Karpas-422 (cell line): ENCODE measurements around the gene CD8B2. TPM values are rescaled to one million over a fixed set of nuclear protein-coding genes. Genes with fewer than 3 reads are reported as not detected.
"Not testable (repeated sequence)": the region's sequence is repeated elsewhere in the genome, so short reads cannot be mapped to it uniquely, and the experiment has no call there.

ENCODE experiments used
- DNase-seq: peaks from one replicate; pipeline ENCODE4 v3.0.0-alpha.2; 2015
- H2AFZ ChIP-seq: fragments of 200-600 bp; sonication (generic); 2 replicates; pipeline ENCODE4 v1.6.1; 2014; ENCODE audit warnings: antibody characterized with exemption, low read length, mixed read lengths
- H3K27ac ChIP-seq: fragments of 200-600 bp; sonication (generic); 2 replicates; pipeline ENCODE4 v1.5.1; 2014; ENCODE audit warnings: mild to moderate bottlenecking, low read length, moderate library complexity
- H3K27me3 ChIP-seq: fragments of 200-600 bp; sonication (generic); 2 replicates; pipeline ENCODE4 v1.6.1; 2014; ENCODE audit warnings: low read length, mixed read lengths
- H3K36me3 ChIP-seq: fragments of 200-600 bp; sonication (generic); 2 replicates; pipeline ENCODE4 v1.6.1; 2014; ENCODE audit warnings: low read length, mixed read lengths; ENCODE audit not compliant: insufficient read depth
- H3K4me1 ChIP-seq: fragments of 200-600 bp; sonication (generic); 2 replicates; pipeline ENCODE4 v1.6.1; 2014; ENCODE audit warnings: mild to moderate bottlenecking, low read length, mixed read lengths
- H3K4me2 ChIP-seq: fragments of 200-600 bp; sonication (generic); 2 replicates; pipeline ENCODE4 v1.6.1; 2014; ENCODE audit warnings: low read length, low read depth, mild to moderate bottlenecking; ENCODE audit not compliant: poor library complexity, severe bottlenecking
- H3K4me3 ChIP-seq: fragments of 200-600 bp; sonication (generic); 2 replicates; pipeline ENCODE4 v1.5.1; 2014; ENCODE audit warnings: mild to moderate bottlenecking, antibody characterized with exemption, low read length, mixed read lengths
- H3K79me2 ChIP-seq: fragments of 200-600 bp; sonication (generic); 2 replicates; pipeline ENCODE4 v1.6.1; 2014; ENCODE audit warnings: mild to moderate bottlenecking, low read length, mixed read lengths
- H3K9ac ChIP-seq: fragments of 200-600 bp; sonication (generic); 2 replicates; pipeline ENCODE4 v1.6.0; 2014; ENCODE audit warnings: low read length
- H3K9me2 ChIP-seq: fragments of 200-600 bp; sonication (generic), shearing (Covaris generic); replicated peaks from 2 replicates; pipeline ENCODE4 v1.6.0; 2014; ENCODE audit warnings: mild to moderate bottlenecking, low read length, moderate library complexity; ENCODE audit not compliant: insufficient read depth
- H3K9me3 ChIP-seq: fragments of 300-700, 200-600 bp; sonication (generic); 2 replicates; pipeline ENCODE4 v1.6.1; 2014; ENCODE audit warnings: low read length, mixed read lengths
- H4K20me1 ChIP-seq: fragments of 200-600 bp; sonication (generic); 2 replicates; pipeline ENCODE4 v1.6.1; 2014; ENCODE audit warnings: mild to moderate bottlenecking, antibody characterized with exemption, low read length, low read depth; ENCODE audit not compliant: insufficient read depth
- total RNA-seq: library from RNA; depleted of rRNA; stranded (reverse); fragments of >200 nt; shearing (Covaris generic); gene quantifications from 2 replicates; pipeline ENCODE4 v1.2.3, GENCODE V29; 2014; ENCODE audit warnings: low replicate concordance

The CD8B2 gene
- total RNA-seq, 1 experiment from 2014 or later, result not detected

- H3K27ac ChIP-seq, result no peak overlapping the region
- H3K27me3 ChIP-seq, result no peaks in the 10 kb centered on the region
- no peaks in the 10 kb centered on the region for H3K36me3 ChIP-seq
- no peaks in the 10 kb centered on the region for H3K79me2 ChIP-seq
- no peaks in the 10 kb centered on the region for H3K4me1 ChIP-seq
- DNase-seq, result no peak
- no peak overlapping the region for H3K9ac ChIP-seq
- no peak overlapping the region for H3K4me2 ChIP-seq
- no peak overlapping the region for H3K4me3 ChIP-seq
- H3K9me3 ChIP-seq, result no peaks in the 10 kb centered on the region
- H4K20me1 ChIP-seq, result no peaks in the 10 kb centered on the region
- H2AFZ ChIP-seq, result no peak overlapping the region
- no peaks in the 10 kb centered on the region for H3K9me2 ChIP-seq
These were observed 74.2 kb downstream of the CD8B2 start for GRCh38 chr2:106561356-106561755.

- H3K9me2 ChIP-seq, result no peaks in the 10 kb centered on the region
- no peaks in the 10 kb centered on the region for H3K79me2 ChIP-seq
- no peak for DNase-seq
- no peak overlapping the region for H3K9ac ChIP-seq
- no peaks in the 10 kb centered on the region for H3K9me3 ChIP-seq
- no peaks in the 10 kb centered on the region for H4K20me1 ChIP-seq
- no peaks in the 10 kb centered on the region for H3K36me3 ChIP-seq
- H2AFZ ChIP-seq, result no peak overlapping the region
- H3K27ac ChIP-seq, result no peak overlapping the region
- H3K4me2 ChIP-seq, result no peak overlapping the region
- no peaks in the 10 kb centered on the region for H3K27me3 ChIP-seq
- H3K4me3 ChIP-seq, result no peak overlapping the region
- H3K4me1 ChIP-seq, result no peaks in the 10 kb centered on the region
These were observed 74.6 kb downstream of the CD8B2 start for GRCh38 chr2:106561803-106562202.

GRCh38 chr2:106562268-106563186, 75.4 kb downstream of the CD8B2 start:
- no peaks in the 10 kb centered on the region for H3K27me3 ChIP-seq
- H3K9me2 ChIP-seq, result no peaks in the 10 kb centered on the region
- H3K27ac ChIP-seq, result no peak overlapping the region
- no peak for DNase-seq
- no peak overlapping the region for H2AFZ ChIP-seq
- H3K9ac ChIP-seq, result no peak overlapping the region
- no peaks in the 10 kb centered on the region for H3K4me1 ChIP-seq
- H4K20me1 ChIP-seq, result no peaks in the 10 kb centered on the region
- no peaks in the 10 kb centered on the region for H3K9me3 ChIP-seq
- no peak overlapping the region for H3K4me2 ChIP-seq
- H3K79me2 ChIP-seq, result no peaks in the 10 kb centered on the region
- H3K4me3 ChIP-seq, result no peak overlapping the region
- no peaks in the 10 kb centered on the region for H3K36me3 ChIP-seq

DNA sequence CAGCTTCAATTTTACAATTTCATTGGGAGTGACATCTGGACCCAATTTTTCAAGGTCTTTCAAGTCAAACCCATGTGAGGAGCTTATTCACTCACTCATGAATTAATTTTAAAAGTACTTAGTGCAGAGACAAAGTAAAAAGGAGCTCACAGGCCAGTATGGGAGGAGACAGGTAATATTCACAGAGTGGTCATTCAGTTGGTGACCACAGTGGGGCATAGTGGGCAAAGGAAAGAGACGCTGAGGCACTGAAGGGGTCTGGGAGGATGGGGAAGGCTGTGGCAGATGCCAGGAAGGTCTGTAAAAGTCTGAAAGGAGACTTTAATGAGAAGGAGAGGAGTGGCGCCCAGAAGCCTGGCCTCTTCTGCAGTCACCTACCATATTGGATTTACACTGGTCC, 76.0 kb downstream of the CD8B2 start:
- Histone ChIP-seq H3K9ac (no peak overlapping the region), H2AFZ (no peak overlapping the region), H4K20me1 (no peaks in the 10 kb centered on the region), H3K9me3 (no peaks in the 10 kb centered on the region), H3K27me3 (no peaks in the 10 kb centered on the region), H3K4me2 (no peak overlapping the region), H3K9me2 (no peaks in the 10 kb centered on the region), H3K4me1 (no peaks in the 10 kb centered on the region), H3K36me3 (no peaks in the 10 kb centered on the region), H3K79me2 (no peaks in the 10 kb centered on the region), H3K4me3 (no peak overlapping the region), H3K27ac (no peak overlapping the region)
- DNase-seq, result no peak

- no peak overlapping the region for H3K27ac ChIP-seq
- no peak overlapping the region for H3K4me2 ChIP-seq
- H3K36me3 ChIP-seq, result no peaks in the 10 kb centered on the region
- no peaks in the 10 kb centered on the region for H4K20me1 ChIP-seq
- no peaks in the 10 kb centered on the region for H3K79me2 ChIP-seq
- DNase-seq, result no peak
- H3K4me1 ChIP-seq, result no peaks in the 10 kb centered on the region
- H3K9me3 ChIP-seq, result no peaks in the 10 kb centered on the region
- H3K4me3 ChIP-seq, result no peak overlapping the region
- no peak overlapping the region for H2AFZ ChIP-seq
- no peaks in the 10 kb centered on the region for H3K9me2 ChIP-seq
- no peak overlapping the region for H3K9ac ChIP-seq
- no peaks in the 10 kb centered on the region for H3K27me3 ChIP-seq
These were observed 78.4 kb downstream of the CD8B2 start for GRCh38 chr2:106565599-106565998.

GRCh38 chr2:106566050-106566449, 78.9 kb downstream of the CD8B2 start:
- Histone ChIP-seq H3K79me2 (no peaks in the 10 kb centered on the region), H2AFZ (no peak overlapping the region), H3K9me2 (no peaks in the 10 kb centered on the region), H3K27me3 (no peaks in the 10 kb centered on the region), H3K4me1 (no peaks in the 10 kb centered on the region), H3K36me3 (no peaks in the 10 kb centered on the region), H3K9ac (no peak overlapping the region), H3K4me3 (no peak overlapping the region), H3K4me2 (no peak overlapping the region), H3K9me3 (no peaks in the 10 kb centered on the region), H4K20me1 (no peaks in the 10 kb centered on the region), H3K27ac (no peak overlapping the region)
- DNase-seq, result no peak

GRCh38 chr2:106566484-106566883, 79.3 kb downstream of the CD8B2 start:
- H3K9me2 ChIP-seq, DNase-seq, H3K79me2 ChIP-seq: not testable (repeated sequence)

DNA sequence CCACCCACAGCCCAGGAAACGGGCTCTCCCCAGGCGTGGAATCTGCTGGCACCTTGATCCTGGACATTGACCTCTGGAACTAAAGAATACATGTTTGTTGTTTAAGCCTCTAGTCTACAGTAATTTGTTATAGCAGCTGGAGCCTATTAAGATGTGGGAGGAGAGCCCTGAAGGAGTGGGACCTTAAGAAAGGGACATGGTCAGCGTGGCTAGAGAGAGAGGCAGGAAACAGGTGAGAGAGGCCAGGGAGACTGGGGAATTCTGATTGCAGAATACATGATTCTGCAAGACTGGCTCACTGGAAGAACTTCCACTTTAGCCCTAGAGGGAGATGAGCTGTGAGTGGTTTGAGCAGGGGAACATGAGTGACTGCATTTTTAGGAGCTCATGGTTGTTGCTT, 83.2 kb downstream of the CD8B2 start:
- no peaks in the 10 kb centered on the region for H3K27me3 ChIP-seq
- H3K36me3 ChIP-seq, result no peaks in the 10 kb centered on the region
- no peaks in the 10 kb centered on the region for H4K20me1 ChIP-seq
- no peaks in the 10 kb centered on the region for H3K4me1 ChIP-seq
- no peak overlapping the region for H3K9ac ChIP-seq
- no peaks in the 10 kb centered on the region for H3K9me2 ChIP-seq
- no peak overlapping the region for H3K27ac ChIP-seq
- H2AFZ ChIP-seq, result no peak overlapping the region
- no peaks in the 10 kb centered on the region for H3K79me2 ChIP-seq
- H3K4me2 ChIP-seq, result no peak overlapping the region
- no peak overlapping the region for H3K4me3 ChIP-seq
- no peak for DNase-seq
- no peaks in the 10 kb centered on the region for H3K9me3 ChIP-seq

More at GRCh38 chr2:106566484-106566883, 79.3 kb downstream of the CD8B2 start:
- H3K9me3 ChIP-seq, H4K20me1 ChIP-seq, H3K27ac ChIP-seq, H2AFZ ChIP-seq, H3K4me3 ChIP-seq, H3K4me2 ChIP-seq, H3K9ac ChIP-seq, H3K36me3 ChIP-seq, H3K4me1 ChIP-seq, H3K27me3 ChIP-seq: not testable (repeated sequence)
